Lower leg skin (tissue), 3 donors: Measurements from ENCODE around the gene DCTN1.

Experiments
- POLR2A ChIP-seq, 2 donors: fragments of 450-650 bp; IDR thresholded peaks; one replicate each; pipeline ENCODE4 v1.6.1; 2016 to 2017; ENCODE audit warnings: antibody characterized with exemption in 2 of 2, mild to moderate bottlenecking in 1 of 2, moderate library complexity in 1 of 2
- TF ChIP-seq, protein P1 (sequence below), 3 donors: fragments of 450-650 bp; IDR thresholded peaks; one replicate each; pipeline ENCODE4 v1.5.1; 2016; ENCODE audit warnings: antibody characterized with exemption in 3 of 3, mild to moderate bottlenecking in 3 of 3, moderate library complexity in 2 of 3

DNA sequence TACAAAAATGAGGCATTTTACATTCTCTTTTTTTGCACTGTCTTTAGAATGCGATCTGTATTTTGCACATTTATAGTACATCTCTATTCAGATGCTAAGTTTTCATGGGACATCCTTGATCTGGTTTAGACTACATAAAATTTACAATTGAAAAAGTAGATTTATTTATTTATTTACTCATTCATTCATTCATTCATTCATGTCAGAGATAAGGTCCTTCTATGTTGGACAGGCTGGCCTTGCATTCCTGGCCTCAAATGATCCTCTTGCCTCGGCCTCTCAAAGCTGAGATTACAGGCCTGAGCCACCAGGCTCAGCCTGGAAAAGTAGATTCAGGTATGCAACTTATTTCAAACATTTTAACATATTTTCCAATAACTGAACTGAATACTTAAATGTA, 16.0 kb upstream of the DCTN1 start:
- TF ChIP-seq, protein P1, sequence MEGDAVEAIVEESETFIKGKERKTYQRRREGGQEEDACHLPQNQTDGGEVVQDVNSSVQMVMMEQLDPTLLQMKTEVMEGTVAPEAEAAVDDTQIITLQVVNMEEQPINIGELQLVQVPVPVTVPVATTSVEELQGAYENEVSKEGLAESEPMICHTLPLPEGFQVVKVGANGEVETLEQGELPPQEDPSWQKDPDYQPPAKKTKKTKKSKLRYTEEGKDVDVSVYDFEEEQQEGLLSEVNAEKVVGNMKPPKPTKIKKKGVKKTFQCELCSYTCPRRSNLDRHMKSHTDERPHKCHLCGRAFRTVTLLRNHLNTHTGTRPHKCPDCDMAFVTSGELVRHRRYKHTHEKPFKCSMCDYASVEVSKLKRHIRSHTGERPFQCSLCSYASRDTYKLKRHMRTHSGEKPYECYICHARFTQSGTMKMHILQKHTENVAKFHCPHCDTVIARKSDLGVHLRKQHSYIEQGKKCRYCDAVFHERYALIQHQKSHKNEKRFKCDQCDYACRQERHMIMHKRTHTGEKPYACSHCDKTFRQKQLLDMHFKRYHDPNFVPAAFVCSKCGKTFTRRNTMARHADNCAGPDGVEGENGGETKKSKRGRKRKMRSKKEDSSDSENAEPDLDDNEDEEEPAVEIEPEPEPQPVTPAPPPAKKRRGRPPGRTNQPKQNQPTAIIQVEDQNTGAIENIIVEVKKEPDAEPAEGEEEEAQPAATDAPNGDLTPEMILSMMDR (IDR thresholded peaks at IDR 0.05): no peak
- TF ChIP-seq POLR2A (IDR thresholded peaks at IDR 0.05): no peak
